ENCODE measurements around the gene LKAAEAR1. TPM values are rescaled to one million over a fixed set of nuclear protein-coding genes. Genes with fewer than 3 reads are reported as not detected.

LKAAEAR1 gene
- total and polyA plus RNA-seq, 2 of the 13 experiments (the other 11 are each of a cell fraction or from before 2014, with no cell fraction given): not detected

- TF ChIP-seq ZNF687 (CRISPR knock-in tag; IDR thresholded peaks at IDR 0.05): peak; percentile 42; the same call in 1 of the 2 replicates
- TF ChIP-seq SRSF1 (optimal IDR thresholded peaks at IDR 0.05; ENCODE audit: low read depth, low read length): no peak
- 0 out of 3 replicates have a peak, but pooled peaks have one; percentile 31 for TF ChIP-seq MXI1 (IDR thresholded peaks at IDR 0.05; ENCODE audit: borderline replicate concordance, low read depth, low read length)
- TF ChIP-seq NR2F6 (IDR thresholded peaks at IDR 0.05): peak; percentile 93
- TF ChIP-seq NR2F6 (CRISPR knock-in tag; IDR thresholded peaks at IDR 0.05): peak; percentile 96
- TF ChIP-seq LCORL (IDR thresholded peaks at IDR 0.05): no peak
- 0 out of 2 replicates have a peak, but pooled peaks have one; percentile 38 for TF ChIP-seq LCORL (CRISPR knock-in tag; IDR thresholded peaks at IDR 0.05)
- TF ChIP-seq ZNF572 (CRISPR knock-in tag; IDR thresholded peaks at IDR 0.05): no peak
- TF ChIP-seq TAF1 (CRISPR knock-in tag; IDR thresholded peaks at IDR 0.05): peak; percentile 34; the same call in 1 of the 2 replicates
- no peak for TF ChIP-seq ZNF703 (CRISPR knock-in tag; IDR thresholded peaks at IDR 0.05; ENCODE audit: borderline replicate concordance)
- no peak for TF ChIP-seq MAFK (conservative IDR thresholded peaks at IDR 0.05 in 1 of 2, IDR thresholded peaks at IDR 0.05 in 1 of 2; ENCODE audit: low read length in 2 of 2)
- TF ChIP-seq ZNF276 (CRISPR knock-in tag; IDR thresholded peaks at IDR 0.05; ENCODE audit: low read depth): no peak; the same call in 1 of the 2 replicates
- no peak for TF ChIP-seq ZNF646 (CRISPR knock-in tag; IDR thresholded peaks at IDR 0.05)
- no peak; the same call in 1 of the 2 replicates for TF ChIP-seq GABPB1 (CRISPR knock-in tag; IDR thresholded peaks at IDR 0.05)
- TF ChIP-seq EP300 (IDR thresholded peaks at IDR 0.05; ENCODE audit: low read depth in 2 of 2, low read length in 2 of 2): peak in 1 of 2 experiments; percentile 50; a peak in 1 of 4 replicates
- TF ChIP-seq EP300 (CRISPR knock-in tag; IDR thresholded peaks at IDR 0.05; ENCODE audit: borderline replicate concordance): peak; percentile 30; the same call in 1 of the 2 replicates
These were observed 2.0 kb downstream of the LKAAEAR1 start (continued) for GRCh38 chr20:64082126-64082731.

All from HepG2 (cell line).